NOMO-1 (cell line): Measurements from ENCODE around the gene CBL.

ENCODE experiments used
- DNase-seq, 2 experiments: peaks; one replicate each; lab custom pipeline; 2025; ENCODE audit not compliant: unreplicated experiment in 2 of 2; lab: John Stamatoyannopoulos, UW

CBL gene

GRCh38 chr11:119305556-119306372 is 99.6 kb downstream of the CBL start:
- DNase-seq: no peak

- DNase-seq: no peak
These were observed 100.3 kb downstream of the CBL start for GRCh38 chr11:119306373-119306890.

- no peak for DNase-seq
These were observed 101.1 kb downstream of the CBL start for GRCh38 chr11:119307219-119307618.

- no peak for DNase-seq
These were observed 101.8 kb downstream of the CBL start for GRCh38 chr11:119307974-119308373.

GRCh38 chr11:119309411-119309810 is 103.3 kb downstream of the CBL start:
- no peak for DNase-seq

- no peak for DNase-seq
These were observed 104.0 kb downstream of the CBL start for GRCh38 chr11:119309953-119310681.

GRCh38 chr11:119310682-119311052 is 104.5 kb downstream of the CBL start:
- DNase-seq: no peak

- DNase-seq: no peak
These were observed 108.6 kb downstream of the CBL start for GRCh38 chr11:119314726-119315125.

- DNase-seq: no peak
These were observed 109.2 kb downstream of the CBL start for GRCh38 chr11:119315131-119316015.

GRCh38 chr11:119316016-119316728 is 110.0 kb downstream of the CBL start:
- no peak for DNase-seq

- no peak for DNase-seq
These were observed 110.8 kb downstream of the CBL start, which contains the start of gene MCAM for GRCh38 chr11:119316729-119317591. MCAM (minus strand) TSS chr11:119317130; CDS start chr11:119317101, 29 bp downstream.

- no peak for DNase-seq
These were observed 111.6 kb downstream of the CBL start for GRCh38 chr11:119317592-119318239.

GRCh38 chr11:119318240-119319135 is 112.3 kb downstream of the CBL start:
- peak; percentile 64 to 83 for DNase-seq

- DNase-seq: no peak
These were observed 113.1 kb downstream of the CBL start for GRCh38 chr11:119319136-119319699.

GRCh38 chr11:119319700-119320239 is 113.6 kb downstream of the CBL start:
- no peak for DNase-seq

- no peak for DNase-seq
These were observed 114.2 kb downstream of the CBL start for GRCh38 chr11:119320240-119320775.
